Heart left ventricle (tissue), 16 donors: Measurements from ENCODE around the gene PINK1. TPM values are rescaled to one million over a fixed set of nuclear protein-coding genes. Genes with fewer than 3 reads are reported as not detected.

Experiments
- ATAC-seq, 4 donors: fragments of 200-7000 bp; cut with Tn5 transposase; one replicate each; pipeline ENCODE4 v1.9.1; 2020 to 2022; ENCODE audit warnings: moderate library complexity in 4 of 4, mild to moderate bottlenecking in 3 of 4, moderate number of reproducible peaks in 1 of 4
- DNase-seq, 5 donors: peaks; one replicate each; pipeline ENCODE4 v3.0.0-alpha.2; 2020
- H3K27ac ChIP-seq, 12 donors: fragments of 200-600 bp; sonication (generic) in 4 of 12; one replicate each; pipeline versions ENCODE4 v1.5.0 to v1.8.0; 2016 to 2022; ENCODE audit warnings: mild to moderate bottlenecking in 2 of 12
- H3K27me3 ChIP-seq, 9 donors: fragments of 200-600 bp; sonication (generic) in 2 of 9; one replicate each; pipeline versions ENCODE4 v1.5.1 to v1.8.0; 2016 to 2022; ENCODE audit warnings: mild to moderate bottlenecking in 3 of 9
- H3K36me3 ChIP-seq, 9 donors: fragments of 200-600 bp; sonication (generic) in 2 of 9; one replicate each; pipeline versions ENCODE4 v1.5.0 to v1.8.0; 2018 to 2022; ENCODE audit warnings: mild to moderate bottlenecking in 2 of 9
- H3K4me1 ChIP-seq, 12 donors: fragments of 200-600 bp; sonication (generic) in 4 of 12; one replicate each; pipeline versions ENCODE4 v1.5.0 to v1.8.0; 2016 to 2022; ENCODE audit warnings: mild to moderate bottlenecking in 3 of 12
- H3K4me3 ChIP-seq, 12 donors: fragments of 200-600 bp; sonication (generic) in 4 of 12; one replicate each; pipeline versions ENCODE4 v1.5.0 to v1.8.0; 2017 to 2022; ENCODE audit warnings: mild to moderate bottlenecking in 9 of 12, moderate library complexity in 4 of 12
- H3K9me3 ChIP-seq, 12 donors: fragments of 200-600 bp; sonication (generic) in 4 of 12; one replicate each; pipeline versions ENCODE4 v1.5.0 to v1.8.0; 2016 to 2022; ENCODE audit warnings: mild to moderate bottlenecking in 1 of 12
- POLR2A ChIP-seq, 2 donors: fragments of 450-650 bp; IDR thresholded peaks; one replicate each; pipeline ENCODE4 v1.6.1; 2017; ENCODE audit warnings: antibody characterized with exemption in 2 of 2, mild to moderate bottlenecking in 2 of 2, moderate library complexity in 2 of 2
- WGBS, 4 donors: extraction: QIAGEN DNeasy Blood & Tissue Kit in 2 of 4; methylation state at CpG; one replicate each; pipeline versions ENCODE4 v1.1.5 to v1.1.7; 2013 to 2018; 5-methylcytosine and 5-hydroxymethylcytosine counted together
- intact Hi-C, 10 donors: fragments of 100-400 bp; cut with DNase I; formaldehyde crosslinking; loops; one replicate each; pipeline versions ENCODE4 v1.11.1 to v1.14.2; 2022
- polyA plus RNA-seq, 2 donors: library from polyadenylated mRNA; stranded (reverse); fragments of 200-250 nt; gene quantifications; one replicate each; pipeline ENCODE4 v1.2.3, GENCODE V29; 2013
- total RNA-seq, 9 donors: library from RNA; depleted of rRNA in 2 of 9; stranded (reverse); fragments of >200 nt in 2 of 9; fragmentation: NEBNext Ultra II Directional in 3 of 9; extraction: Animal tissue kit (Norgen Biotek cat#: 25700) in 3 of 9; gene quantifications; one replicate each; pipeline versions ENCODE4 v1.1.0 to v1.2.4, GENCODE V29; 2016 to 2023
- TF ChIP-seq, protein P1 (sequence below), 12 donors: fragments of 200-600 bp; sonication (generic) in 4 of 12; IDR thresholded peaks; one replicate each; pipeline versions ENCODE4 v1.5.0 to v1.8.0; 2018 to 2022; ENCODE audit warnings: antibody characterized with exemption in 12 of 12, mild to moderate bottlenecking in 5 of 12
- donor health status: ischemic (EF 13 %, LVEDD 7.1; RV severe dilation, severe dysfunction).
- donor health status: healthy with polysubstance abuse.
- donor health status: DM: no; HTN: yes; CAD: no.
- donor health status: DM: no; HTN: no; CAD: no.
- donor health status: ischemic (EF 25% LVEDD 6.9; RV normal size, moderate dysfunction).
- donor health status: ischemic (EF 25% LVEDD 5.7; RV mildly dilated, moderate dysfunction).
- donor health status: healthy.
- donor health status: DM: yes; HTN: yes; CAD: no.
- donor health status: ischemic (EF 35%, LVEDD 5.7; RV mildly dilated, moderate dysfunction).
- donor health status: nonischemic (EF 11% LVEDD 7.7; RV severe dilation, severe dysfunction).
- donor health status: DM: yes; HTN: yes; CAD: no.
- donor health status: PGD.
- donor health status: ischemic (EF 29% LVEDD 5.4; RV normal size, mild dysfunction).
- donor health status: nonischemic (EF 23%, LVEDD 6.1; RV moderate dilation, normal function).

Gene PINK1
- total and polyA plus RNA-seq, 11 donors, result 147 to 418 (median 258) TPM

DNA sequence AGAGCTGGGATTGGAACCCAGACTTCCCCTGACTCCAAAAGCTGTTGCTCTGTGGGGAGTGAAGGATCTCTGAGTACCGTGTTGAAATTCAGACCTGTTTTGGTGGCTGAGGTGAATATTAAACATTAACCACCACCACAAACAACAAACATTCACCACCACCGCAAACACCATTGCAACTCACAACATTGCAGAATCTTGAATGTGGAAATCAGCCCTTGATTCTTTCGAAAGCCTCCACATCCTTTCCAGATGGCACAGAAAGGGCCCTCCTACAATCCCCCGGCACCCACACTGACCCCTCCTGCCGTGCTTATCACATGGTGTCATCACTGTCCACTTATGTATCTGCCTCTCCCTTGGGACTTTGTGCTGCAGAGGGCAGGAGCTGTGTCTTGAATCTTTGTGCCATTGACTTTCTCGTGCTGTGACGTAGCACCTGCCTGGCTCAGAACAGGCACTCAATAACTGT is 42.9 kb upstream of the PINK1 start:
- Histone ChIP-seq H3K27ac (peak overlapping the region in 7 of 12 donors; percentile 40 to 84 (median 70)), H3K36me3 (no peaks in the 10 kb centered on the region), H3K4me3 (peak overlapping the region in 6 of 12 donors; percentile 38 to 57 (median 46)), H3K9me3 (no peaks in the 10 kb centered on the region), H3K4me1 (peaks cover 0 to 27% (median 10%) of the 10 kb centered on the region in 12 donors), H3K27me3 (peaks cover 0 to 41% (median 11%) of the 10 kb centered on the region in 9 donors)
- WGBS, 4 donors, result 33 to 39% (median 34%) methylated on average over 7 of the region's 7 CpGs
- DNase-seq (peak in 1 of 5 donors; percentile 31), ATAC-seq (peak in 2 of 4 donors; percentile 21 to 28)
- TF ChIP-seq, protein P1, sequence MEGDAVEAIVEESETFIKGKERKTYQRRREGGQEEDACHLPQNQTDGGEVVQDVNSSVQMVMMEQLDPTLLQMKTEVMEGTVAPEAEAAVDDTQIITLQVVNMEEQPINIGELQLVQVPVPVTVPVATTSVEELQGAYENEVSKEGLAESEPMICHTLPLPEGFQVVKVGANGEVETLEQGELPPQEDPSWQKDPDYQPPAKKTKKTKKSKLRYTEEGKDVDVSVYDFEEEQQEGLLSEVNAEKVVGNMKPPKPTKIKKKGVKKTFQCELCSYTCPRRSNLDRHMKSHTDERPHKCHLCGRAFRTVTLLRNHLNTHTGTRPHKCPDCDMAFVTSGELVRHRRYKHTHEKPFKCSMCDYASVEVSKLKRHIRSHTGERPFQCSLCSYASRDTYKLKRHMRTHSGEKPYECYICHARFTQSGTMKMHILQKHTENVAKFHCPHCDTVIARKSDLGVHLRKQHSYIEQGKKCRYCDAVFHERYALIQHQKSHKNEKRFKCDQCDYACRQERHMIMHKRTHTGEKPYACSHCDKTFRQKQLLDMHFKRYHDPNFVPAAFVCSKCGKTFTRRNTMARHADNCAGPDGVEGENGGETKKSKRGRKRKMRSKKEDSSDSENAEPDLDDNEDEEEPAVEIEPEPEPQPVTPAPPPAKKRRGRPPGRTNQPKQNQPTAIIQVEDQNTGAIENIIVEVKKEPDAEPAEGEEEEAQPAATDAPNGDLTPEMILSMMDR (IDR thresholded peaks at IDR 0.05), result no peak
- no peak for TF ChIP-seq POLR2A (IDR thresholded peaks at IDR 0.05)
- intact Hi-C loops, result no loop called here

DNA sequence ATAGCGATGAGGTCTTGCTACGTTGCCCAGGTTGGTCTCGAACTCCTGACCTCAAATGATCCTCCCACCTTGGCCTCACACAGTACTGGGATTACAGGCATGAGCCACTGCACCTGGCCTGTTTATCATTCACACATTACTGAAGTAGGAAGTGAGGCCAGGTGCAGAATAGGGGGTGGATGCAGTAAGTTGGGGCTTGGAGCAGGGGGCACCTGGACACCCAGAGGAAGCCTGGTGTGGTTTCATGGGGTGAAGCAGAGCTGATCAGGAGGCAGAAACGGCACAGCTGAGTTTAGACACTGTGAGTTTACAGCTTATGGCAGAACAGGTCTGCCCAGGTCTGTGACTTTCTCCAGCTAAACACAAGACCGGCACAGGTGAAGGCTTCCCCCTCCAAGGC is 39.5 kb upstream of the PINK1 start:
- intact Hi-C loops, result no loop called here
- Histone ChIP-seq H3K4me3 (no peak overlapping the region), H3K27ac (no peak overlapping the region), H3K4me1 (peaks cover 0 to 49% (median 13%) of the 10 kb centered on the region in 12 donors), H3K9me3 (no peaks in the 10 kb centered on the region), H3K36me3 (no peaks in the 10 kb centered on the region), H3K27me3 (peaks cover 0 to 30% (median 5%) of the 10 kb centered on the region in 9 donors)
- no peak for DNase-seq
- TF ChIP-seq, protein P1 (IDR thresholded peaks at IDR 0.05), result no peak
- no peak for TF ChIP-seq POLR2A (IDR thresholded peaks at IDR 0.05)
- ATAC-seq, result no peak
- 90 to 96% (median 92%) methylated on average over 5 of the region's 5 CpGs for WGBS, 4 donors

DNA sequence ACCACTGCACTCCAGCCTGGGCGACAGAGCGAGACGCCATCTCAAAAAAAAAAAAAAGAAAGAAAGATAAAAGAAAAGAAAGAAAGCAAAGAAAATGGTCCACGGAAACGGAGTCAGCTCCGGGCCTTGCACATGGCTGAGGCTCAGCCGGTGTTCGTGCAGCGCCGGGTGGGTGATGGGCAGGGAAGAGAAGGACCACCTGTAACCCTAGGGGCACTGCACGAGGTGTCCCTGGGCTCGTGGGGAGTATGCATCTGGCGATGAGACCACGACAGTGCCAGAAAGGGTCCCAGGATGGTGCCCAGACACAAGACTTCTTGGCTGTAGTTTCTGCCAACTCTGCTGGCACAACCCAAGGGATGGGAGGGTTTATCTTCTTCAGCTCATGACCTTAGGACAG is 38.5 kb upstream of the PINK1 start:
- no peak overlapping the region for H3K27ac ChIP-seq

DNA sequence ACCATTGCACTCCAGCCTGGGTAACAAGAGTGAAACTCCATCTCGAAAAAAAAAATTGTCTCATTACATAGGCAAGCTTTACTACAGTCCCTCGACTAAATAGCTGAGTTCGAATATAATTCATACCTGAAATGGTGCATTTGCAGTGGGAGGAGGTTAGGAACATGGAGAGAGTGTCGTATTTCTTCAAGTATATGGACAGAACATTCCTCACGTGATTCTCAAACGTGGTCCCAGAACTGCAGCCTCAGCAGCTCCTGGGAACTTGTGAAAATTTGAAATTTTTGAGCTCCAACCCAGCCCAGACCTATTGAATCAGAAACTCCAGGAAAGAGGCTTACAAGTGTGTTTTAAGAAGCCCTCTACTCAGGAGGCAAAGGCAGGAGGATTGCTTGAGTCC is 37.2 kb upstream of the PINK1 start:
- intact Hi-C loops, result no loop called here
- ATAC-seq, result no peak
- peak overlapping the region in 1 of 12 donors; percentile 87 for H3K27ac ChIP-seq
- H3K27me3 ChIP-seq, result peaks cover 0 to 11% (median 0%) of the 10 kb centered on the region in 9 donors
- TF ChIP-seq, protein P1 (IDR thresholded peaks at IDR 0.05), result no peak
- TF ChIP-seq POLR2A (IDR thresholded peaks at IDR 0.05), result no peak
- no peaks in the 10 kb centered on the region for H3K36me3 ChIP-seq
- H3K4me1 ChIP-seq, result peaks cover 0 to 29% (median 2%) of the 10 kb centered on the region in 12 donors
- H3K4me3 ChIP-seq, result no peak overlapping the region
- no peak for DNase-seq
- no peaks in the 10 kb centered on the region for H3K9me3 ChIP-seq
- WGBS, 4 donors, result 61 to 66% (median 65%) methylated on average over 6 of the region's 6 CpGs

More for the DNA sequence above, 38.5 kb upstream of the PINK1 start:
- intact Hi-C loops, result no loop called here
- no peaks in the 10 kb centered on the region for H3K9me3 ChIP-seq
- no peak for TF ChIP-seq POLR2A (IDR thresholded peaks at IDR 0.05)
- TF ChIP-seq, protein P1 (IDR thresholded peaks at IDR 0.05), result no peak
- ATAC-seq, result no peak
- DNase-seq, result no peak
- 86 to 92% (median 87%) methylated on average over 14 of the region's 14 CpGs for WGBS, 4 donors
- H3K4me3 ChIP-seq, result no peak overlapping the region
- H3K4me1 ChIP-seq, result peaks cover 0 to 40% (median 6%) of the 10 kb centered on the region in 12 donors
- no peaks in the 10 kb centered on the region for H3K36me3 ChIP-seq
- peaks cover 0 to 21% (median 0%) of the 10 kb centered on the region in 9 donors for H3K27me3 ChIP-seq
